MM.1S (cell line): Measurements from ENCODE around the gene MTSS2.

ENCODE experiments used
- EZH2phosphoT487 ChIP-seq: fragments of 300-600 bp; sonication (generic); IDR thresholded peaks from 2 replicates; pipeline ENCODE4 v1.6.1; 2018; ENCODE audit warnings: antibody characterized with exemption, low read length
- TF ChIP-seq, protein P1 (sequence below): fragments of 300-600 bp; sonication (generic); IDR thresholded peaks from 2 replicates; pipeline ENCODE4 v1.5.1; 2016; ENCODE audit warnings: antibody characterized with exemption, low read length, mixed read lengths

DNA sequence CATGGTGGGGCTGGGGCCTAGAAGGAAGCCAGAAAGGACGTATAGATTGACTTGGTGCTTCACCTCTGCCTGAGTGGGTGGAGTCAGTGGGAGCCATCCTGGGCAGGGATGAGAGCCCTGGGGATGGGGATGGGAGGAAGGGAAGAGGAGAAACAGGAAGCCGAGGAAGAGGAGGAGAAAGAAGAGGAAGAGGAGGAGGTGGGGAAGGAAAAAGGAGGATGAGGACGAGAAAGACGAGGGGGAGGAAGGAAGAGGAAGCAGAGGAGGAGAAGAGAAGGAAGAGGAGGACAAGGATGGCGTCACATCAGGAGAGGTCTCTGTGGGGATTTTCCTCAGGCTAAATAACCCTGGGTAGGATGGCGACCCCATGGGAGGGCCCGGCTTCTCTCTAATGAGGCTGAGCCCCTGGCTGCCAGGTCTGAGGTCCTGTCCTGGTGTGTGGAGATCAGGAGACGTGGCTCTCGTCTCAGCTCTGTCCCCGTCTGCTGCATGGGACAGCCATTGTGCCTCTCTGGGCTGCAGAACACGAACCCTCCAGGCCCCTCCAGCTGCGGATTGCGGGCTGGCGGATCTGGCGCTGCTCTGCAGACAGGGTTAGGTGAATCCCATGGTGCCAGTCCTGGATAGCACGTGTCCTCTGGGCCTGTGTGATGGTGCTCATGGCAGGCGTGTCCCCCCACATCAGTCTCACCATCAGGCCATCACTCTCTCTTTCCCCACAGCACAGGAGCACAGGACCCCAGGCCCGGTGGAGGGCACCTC lies 35.5 kb upstream of the MTSS2 start:
- TF ChIP-seq, protein P1, sequence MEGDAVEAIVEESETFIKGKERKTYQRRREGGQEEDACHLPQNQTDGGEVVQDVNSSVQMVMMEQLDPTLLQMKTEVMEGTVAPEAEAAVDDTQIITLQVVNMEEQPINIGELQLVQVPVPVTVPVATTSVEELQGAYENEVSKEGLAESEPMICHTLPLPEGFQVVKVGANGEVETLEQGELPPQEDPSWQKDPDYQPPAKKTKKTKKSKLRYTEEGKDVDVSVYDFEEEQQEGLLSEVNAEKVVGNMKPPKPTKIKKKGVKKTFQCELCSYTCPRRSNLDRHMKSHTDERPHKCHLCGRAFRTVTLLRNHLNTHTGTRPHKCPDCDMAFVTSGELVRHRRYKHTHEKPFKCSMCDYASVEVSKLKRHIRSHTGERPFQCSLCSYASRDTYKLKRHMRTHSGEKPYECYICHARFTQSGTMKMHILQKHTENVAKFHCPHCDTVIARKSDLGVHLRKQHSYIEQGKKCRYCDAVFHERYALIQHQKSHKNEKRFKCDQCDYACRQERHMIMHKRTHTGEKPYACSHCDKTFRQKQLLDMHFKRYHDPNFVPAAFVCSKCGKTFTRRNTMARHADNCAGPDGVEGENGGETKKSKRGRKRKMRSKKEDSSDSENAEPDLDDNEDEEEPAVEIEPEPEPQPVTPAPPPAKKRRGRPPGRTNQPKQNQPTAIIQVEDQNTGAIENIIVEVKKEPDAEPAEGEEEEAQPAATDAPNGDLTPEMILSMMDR, result no peak
- TF ChIP-seq EZH2phosphoT487, result no peak
